GM19438 (cell line): Measurements from ENCODE around the gene KIF4A.
"Not testable (repeated sequence)": the region's sequence is repeated elsewhere in the genome, so short reads cannot be mapped to it uniquely, and the experiment has no call there.

Source experiments
- ATAC-seq: cut with Tn5 transposase; IDR thresholded peaks from one replicate; pipeline ENCODE4 v1.9.1; 2021; ENCODE audit warnings: low read depth; ENCODE audit not compliant: unreplicated experiment

Gene KIF4A

DNA sequence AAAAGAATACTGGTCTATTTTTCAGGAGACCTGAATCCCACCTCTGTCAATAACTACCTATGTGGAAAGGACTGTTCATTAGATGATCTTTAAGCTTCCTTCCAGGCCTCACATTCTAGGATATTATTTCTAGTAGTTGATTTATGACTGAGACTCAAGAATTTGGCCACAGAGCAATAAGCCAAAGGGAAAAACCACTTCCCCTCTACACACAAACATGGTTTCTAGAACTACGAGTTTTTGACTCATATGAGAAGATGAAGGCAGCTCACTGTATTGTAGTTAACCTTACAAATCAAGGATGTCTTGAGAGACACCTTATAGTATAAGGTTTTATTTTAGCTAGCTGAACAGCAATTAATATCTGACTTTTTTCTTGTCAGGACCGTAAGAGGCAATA is 96.3 kb downstream of the KIF4A start:
- no peak for ATAC-seq

DNA sequence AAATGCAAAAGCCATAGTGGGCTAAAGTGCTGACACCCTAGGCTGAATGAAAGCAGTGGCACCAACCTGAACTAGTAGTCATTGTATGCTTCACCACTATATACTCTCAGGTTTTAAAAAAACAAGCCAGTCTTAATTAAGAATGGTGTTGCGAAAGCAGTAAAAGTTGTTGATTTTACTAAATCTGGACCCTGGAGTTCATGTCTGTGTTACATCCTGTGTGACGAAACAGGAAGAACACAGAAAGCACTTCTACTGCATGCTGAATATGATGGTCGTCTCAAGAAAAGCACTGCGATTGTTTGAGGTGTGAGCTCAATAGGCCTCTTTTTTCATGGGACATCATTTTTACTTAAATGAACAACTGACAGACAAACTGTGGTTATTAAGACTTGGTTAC is 109.0 kb downstream of the KIF4A start:
- ATAC-seq: no peak

DNA sequence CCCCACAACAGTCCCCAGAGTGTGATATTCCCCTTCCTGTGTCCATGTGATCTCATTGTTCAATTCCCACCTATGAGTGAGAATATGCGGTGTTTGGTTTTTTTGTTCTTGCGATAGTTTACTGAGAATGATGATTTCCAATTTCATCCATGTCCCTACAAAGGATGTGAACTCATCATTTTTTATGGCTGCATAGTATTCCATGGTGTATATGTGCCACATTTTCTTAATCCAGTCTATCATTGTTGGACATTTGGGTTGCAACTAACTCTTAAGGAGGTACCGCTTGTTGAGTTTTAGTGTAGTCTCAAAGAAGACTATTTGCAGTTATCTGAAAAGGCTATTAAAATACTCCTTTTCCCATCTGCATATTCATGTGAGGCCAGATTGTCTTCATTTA is 110.3 kb downstream of the KIF4A start:
- not testable (repeated sequence) for ATAC-seq

DNA sequence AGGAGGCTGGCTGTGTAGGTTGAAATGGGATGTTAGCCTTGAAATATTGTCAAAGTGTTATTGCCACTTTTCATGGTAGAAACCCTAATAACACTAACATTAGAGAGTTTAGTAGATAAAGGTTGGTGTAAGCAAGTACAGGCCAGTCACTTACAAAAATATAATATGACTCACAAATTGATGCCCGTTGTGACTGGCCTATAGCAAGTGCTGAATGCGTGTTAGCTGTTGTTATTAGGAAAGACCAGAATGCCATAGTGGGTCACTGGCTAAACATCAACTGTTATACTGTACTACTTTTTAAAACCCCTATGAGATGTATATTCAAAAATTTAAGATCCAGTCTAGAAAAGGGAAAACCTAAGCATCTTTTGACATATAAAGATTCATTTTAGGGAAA is 112.8 kb downstream of the KIF4A start:
- no peak for ATAC-seq

DNA sequence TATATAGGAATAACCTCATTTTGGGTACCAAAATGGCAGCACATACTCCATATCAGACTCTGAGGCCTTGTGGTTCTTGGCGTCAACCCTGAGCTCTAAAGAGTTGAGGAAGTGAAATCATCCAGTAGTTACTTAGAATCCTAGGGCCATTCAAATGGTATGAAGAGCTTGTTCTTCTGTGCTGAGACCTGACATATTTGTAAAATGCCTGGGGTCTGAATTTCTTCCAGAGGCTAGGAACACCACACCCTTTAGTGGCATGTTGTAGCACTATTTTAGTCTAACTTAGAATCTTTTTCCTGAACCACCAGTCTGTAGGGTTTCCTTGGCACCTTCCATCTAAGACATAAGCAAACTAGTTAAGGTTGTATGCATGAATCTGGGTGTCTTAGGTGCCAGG is 115.1 kb downstream of the KIF4A start:
- no peak for ATAC-seq

DNA sequence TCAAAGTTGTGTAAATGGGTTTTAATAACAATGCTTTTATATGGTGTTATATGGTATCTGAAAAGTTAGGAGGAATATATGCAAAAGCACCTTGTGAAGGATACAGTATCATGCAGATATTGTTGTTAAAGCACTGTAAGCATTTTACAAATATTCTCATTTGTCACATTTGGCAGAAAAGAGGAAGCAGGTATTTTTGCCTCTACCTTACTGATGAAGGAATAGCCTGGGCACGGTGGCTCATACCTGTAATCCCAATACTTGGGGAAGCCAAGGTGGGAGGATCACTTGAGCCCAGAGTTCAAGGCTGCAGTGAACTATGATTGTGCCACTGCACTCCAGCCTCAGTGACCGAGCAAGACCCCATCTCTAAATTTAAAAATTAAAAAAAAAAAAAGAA is 121.0 kb downstream of the KIF4A start:
- no peak for ATAC-seq

DNA sequence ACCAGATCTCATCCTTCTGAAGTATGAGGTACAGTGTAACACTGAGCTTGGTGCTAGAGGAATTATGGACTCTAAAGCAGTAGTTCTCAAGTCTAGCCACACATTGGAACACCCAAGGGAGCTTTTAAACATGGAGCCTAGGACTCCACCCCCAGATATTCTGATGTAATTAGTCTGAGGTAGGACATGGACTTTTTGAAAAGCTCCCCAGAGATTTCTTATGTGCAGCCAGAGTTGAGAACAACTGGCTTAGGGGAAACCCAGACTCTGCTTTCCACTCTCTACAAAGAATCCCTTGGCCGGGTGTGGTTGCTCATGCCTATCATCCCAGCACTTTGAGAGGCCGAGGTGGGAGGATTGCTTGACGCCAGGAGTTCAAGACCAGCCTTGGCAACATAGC is 121.6 kb downstream of the KIF4A start:
- ATAC-seq: no peak

DNA sequence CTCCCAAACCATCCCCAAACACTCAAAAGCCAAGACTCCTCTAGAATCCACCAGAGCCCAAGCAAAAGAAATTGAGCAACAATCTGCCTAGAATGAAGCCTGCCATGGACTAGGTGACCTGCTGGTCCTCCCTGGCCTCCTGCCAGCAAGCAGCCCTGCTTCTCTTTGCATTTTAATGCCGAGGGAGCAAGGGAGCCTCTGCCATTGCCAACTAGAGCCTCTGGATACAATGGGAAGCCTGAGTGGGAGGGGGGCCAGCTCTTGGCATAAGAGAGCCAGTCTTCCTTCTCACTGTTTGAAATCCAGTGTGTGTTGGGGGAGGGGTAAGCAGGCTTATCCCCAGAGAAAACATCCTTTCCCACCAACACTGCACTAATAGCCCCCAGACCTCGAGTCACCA is 131.7 kb downstream of the KIF4A start:
- no peak for ATAC-seq

DNA sequence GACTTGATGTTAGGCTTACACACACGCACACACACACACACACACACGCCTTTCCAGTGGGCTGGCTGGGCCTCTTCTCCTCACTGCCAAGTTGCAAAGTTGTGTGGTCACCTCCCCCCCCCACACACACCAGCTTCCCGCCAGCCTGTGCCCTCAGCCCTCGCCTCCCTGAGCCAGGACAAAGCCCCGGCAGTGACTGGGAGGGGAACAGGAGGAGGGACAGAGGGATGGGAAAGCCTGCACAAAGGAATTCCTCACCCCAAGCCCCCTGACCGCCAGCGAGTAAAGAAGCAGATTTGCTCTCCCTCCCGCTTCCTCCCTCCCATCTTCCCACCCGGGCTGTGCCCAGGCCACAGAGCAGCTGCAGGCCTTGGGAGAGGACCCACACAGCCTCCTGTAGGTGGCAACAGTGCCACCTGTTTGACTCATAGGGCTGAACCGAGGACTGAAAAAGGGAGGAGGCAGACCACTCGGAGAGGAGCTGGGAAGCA is 133.0 kb downstream of the KIF4A start, which contains the start of gene GDPD2:
TSS of gene GDPD2 (plus strand) at position 464 of the 491 bp plus-strand sequence. CDS start 1,671 bp downstream, outside the sequence.
- ATAC-seq: no peak

DNA sequence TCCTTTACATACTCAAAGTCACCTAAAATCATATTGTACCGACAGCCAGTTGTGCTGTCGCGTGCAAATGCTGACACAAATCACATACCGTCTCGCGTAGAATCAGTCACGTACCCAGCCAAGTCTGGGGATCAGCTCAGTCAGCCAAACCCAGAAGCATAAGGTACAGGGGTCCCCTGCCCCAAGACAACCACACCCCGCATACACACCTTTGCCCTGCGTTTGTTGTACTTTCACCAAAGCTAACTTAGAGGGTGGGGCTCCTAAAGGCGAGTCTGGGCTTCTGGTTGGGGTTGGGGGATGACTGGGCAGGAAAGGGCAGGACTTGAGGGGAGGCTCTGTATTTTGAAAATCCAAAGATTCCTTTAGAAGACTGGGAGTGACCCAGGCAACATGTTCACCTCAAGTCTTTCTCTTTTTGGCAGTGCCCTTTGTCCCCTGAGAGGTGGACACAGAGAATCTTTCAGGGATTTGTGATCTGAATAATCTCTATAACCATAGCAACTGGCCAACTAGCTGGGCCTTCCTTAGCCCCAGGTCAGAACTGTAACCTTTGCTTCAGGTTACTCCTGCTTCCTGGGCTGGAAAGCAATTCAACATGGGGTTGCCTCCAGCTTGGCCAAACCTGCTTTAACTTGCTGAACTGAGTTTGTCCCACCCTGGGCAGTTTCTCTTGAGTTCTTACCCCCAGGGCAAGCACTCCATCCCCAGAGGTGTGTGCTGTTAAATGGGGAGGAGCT is 134.2 kb downstream of the KIF4A start:
- ATAC-seq: no peak

DNA sequence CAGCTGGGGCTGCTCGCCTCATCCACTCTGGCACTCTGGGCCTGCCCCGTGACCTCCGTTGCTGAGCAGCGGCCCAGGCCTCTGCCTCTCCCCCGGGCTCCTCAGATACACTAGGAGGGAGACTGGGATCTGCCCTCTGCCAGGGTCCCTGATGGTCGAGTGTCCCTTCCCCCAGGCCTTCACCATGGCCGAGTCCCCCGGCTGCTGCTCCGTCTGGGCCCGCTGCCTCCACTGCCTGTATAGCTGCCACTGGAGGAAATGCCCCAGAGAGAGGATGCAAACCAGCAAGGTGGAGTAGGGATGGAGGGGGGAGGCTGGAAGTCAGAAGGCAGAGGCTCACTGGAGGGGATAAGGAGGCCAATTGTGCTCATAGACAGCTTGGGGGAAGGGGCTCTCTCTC is 134.9 kb downstream of the KIF4A start:
- ATAC-seq: no peak

DNA sequence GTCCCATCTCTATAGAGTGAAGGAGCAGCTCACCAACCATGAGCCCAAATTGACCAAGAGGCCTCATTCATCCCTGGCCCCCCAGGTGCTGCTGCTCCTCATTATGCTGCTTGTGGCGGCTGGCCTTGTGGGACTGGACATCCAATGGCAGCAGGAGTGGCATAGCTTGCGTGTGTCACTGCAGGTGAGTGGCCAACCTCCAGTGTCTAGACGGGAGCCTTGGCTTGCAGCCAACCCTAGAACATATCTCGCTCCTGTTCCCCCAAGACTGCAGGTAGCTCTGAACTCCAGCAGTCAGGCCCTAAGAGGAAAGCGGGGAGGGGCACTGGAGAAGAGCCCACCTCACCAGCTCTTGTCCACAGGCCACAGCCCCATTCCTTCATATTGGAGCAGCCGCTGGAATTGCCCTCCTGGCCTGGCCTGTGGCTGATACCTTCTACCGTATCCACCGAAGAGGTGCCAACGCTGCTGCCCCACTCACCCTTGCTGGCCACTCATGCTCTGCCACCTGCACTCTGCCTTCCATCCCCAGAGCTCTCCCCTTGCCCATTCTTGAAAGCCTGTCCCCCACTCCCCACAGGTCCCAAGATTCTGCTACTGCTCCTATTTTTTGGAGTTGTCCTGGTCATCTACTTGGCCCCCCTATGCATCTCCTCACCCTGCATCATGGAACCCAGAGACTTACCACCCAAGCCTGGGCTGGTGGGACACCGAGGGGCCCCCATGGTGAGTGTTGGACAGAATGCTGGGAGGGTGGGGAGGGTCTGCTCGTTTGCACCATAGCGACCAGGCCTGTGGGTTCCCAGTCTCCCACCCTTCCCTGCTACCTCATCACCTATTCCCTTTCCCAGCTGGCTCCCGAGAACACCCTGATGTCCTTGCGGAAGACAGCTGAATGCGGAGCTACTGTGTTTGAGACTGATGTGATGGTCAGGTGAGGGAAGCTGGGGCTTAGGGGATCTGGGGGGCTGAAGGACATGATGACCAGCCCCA is 136.7 kb downstream of the KIF4A start:
- ATAC-seq: no peak

DNA sequence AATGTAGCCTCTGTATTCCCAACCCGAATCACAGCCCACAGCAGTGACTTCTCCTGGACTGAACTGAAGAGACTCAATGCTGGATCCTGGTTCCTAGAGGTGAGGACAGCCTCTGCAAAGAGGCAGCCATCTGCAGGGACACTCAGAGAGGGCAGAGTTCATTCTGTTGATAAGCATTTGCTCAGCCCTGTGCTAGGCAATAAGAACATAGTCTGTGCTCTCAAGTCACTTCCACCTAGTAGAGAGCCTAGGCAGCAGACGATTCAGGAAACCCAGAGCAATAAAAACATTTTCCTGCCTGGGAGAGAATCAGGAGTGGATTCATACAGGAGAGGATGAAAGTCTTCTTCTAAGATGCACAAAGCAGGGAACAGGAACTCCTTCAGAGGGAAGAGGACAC is 137.5 kb downstream of the KIF4A start:
- no peak for ATAC-seq

DNA sequence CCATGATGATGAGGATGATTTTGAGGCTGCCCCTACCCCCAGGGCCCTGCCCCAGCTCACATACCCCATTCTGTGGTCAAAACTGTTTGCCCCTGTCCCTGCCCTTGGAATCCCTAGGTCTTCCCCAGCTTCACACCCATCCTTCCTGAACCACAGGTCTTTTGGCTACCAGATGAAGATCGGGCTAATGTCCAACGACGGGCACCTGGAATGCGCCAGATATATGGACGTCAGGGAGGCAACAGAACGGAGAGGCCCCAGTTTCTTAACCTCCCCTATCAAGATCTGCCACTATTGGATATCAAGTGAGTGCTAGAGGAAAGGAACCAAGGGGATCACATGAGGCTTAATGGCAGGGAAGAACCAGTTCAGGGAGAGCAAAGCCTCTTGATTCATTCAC is 139.9 kb downstream of the KIF4A start:
- no peak for ATAC-seq

DNA sequence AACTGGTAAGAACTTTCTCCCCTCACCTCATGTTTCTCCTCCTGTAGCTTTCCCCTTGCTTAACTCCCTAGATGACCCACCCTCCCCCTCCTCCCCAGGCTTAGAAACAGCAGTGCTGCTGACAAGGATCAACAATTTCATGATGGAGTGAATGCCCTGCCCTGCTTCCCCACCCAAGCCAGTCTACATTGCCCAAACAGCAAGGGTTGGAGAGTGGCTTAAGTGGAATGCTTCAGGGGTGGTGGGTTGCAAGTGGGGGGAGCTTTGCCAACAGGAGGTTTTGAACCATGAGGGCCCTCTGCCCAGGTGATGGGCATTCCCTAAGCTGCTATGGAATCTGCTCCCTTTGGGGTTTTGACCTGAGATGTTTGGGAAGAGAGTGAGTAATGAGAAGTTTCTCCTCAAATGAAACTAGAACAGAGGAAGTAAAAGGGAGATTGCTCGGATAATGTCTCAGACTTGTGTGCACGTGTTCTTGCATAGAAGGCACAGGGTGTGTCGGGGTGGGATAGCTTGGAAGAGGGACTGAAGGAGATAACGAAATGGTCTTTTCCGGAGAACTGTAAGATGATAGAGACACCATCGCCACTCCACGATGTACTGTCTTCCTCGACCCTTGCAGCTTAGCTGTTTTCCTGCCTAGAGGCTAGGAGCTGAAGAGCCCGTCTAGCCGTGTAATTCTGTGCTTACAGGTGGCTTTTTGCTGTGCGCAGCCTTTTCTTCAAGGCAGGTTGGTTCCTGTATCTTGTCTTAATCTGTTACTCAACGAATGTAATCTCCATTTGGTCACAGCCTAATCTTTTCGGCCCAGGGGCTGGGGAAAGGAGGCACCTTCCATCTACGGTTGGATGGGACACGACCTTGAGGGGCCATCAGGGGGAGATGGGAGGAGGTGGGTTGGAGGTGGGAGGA is 143.3 kb downstream of the KIF4A start:
- no peak for ATAC-seq

DNA sequence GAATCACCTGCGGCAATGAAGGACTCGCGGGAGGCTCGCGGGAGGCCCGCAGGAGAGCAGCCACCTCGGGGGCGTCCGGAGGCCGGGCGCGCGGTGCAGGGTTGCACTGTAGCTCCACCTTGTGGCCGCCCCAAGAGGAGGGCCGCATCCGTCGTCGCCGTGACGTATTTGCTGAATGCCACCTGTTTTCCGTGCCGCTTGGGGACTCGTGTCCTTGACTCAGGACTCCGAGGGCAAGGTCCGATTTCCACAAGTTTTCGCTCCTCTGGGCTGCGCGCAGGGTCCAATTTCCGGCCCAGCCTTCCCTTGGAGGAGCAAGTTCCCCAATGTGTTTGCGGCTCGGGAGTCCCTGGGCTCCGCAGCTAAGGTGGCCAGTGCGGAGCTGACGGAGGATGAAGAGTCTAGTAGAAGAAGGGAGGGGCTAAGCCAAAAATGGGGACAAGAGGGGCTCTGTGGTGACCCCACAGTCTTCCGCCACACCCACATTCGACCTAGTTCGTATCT is 144.0 kb downstream of the KIF4A start:
- peak; percentile 67 for ATAC-seq

DNA sequence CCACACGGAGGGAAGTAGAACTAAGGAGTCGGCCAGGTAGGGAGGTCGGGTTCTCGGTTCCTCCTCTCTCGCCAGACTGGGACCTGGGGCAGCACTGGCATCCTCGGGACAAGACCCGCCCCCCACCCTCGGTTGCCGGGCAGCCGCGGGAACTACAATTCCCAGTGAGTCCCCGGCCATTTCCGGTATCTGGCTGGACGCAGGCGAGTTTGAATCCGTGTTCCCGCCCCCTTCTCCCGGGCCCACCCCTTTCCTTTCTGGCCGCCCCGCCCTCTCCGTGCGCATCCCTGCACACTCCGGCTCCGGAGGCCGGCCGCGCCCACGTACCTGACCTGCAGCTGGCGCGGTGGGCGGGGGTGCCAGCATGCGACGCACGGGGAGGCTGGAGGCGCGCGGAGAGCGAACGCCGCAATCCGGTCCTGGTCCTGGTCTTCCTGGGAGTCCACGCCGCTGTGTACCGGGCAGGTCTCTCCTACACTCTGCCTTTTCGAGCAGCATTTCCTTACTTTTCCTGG is 144.5 kb downstream of the KIF4A start:
- ATAC-seq: peak; percentile 70

DNA sequence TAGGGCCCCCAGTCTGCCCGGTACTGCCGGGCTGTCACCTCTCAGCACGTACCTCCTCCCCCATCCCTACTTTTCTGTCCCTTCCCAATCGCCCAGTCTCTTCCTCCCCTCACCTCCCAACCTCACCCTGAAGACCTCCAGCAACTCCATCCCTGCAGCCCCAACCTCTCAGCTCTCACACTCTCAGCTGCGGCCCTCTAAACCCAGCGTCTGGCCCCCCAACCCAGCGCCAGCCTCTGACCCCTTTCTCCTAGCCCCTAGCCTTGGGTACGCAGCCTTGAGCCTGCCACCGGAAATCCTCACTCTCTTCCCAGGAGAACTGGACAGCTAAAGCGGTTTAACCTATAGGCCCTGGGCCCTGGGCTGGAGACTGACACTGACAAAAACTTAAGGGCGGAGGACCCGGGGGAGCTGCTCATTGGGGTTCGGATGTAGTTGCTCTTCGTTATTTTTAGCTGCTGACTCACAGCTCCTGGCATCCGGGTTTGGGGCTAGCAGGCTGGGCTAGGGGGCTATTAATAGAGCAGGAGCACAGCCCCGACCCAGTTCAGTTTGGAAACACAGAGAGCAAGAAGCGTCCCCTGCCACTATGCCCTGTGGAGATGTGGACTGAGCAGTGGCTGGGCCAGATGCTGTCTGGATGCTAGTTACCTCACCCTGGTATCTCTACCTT is 145.1 kb downstream of the KIF4A start:
- ATAC-seq: no peak

DNA sequence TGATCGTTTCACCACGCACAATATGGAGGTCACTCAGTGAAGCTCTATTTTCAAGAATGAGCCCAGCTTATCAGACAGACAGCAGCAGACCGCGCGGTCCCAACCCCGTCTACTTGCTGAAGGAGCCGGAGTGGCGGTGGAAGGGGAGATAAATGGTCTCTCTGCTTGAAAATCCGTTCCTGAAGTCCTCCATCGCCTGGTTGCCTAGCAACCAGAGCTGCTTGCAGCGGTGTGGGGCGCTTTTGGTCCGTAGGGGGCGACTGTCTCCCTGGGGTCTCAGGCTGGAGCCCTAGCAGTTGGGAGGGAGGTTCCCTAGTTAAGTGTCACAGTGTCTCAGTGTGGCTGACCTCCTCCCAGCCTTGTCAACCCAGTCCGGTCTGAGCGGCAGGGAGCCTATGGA is 146.4 kb downstream of the KIF4A start:
- ATAC-seq: no peak
